CD14-positive monocyte (primary cell): ENCODE measurements around the gene MAML3. TPM values are rescaled to one million over a fixed set of nuclear protein-coding genes. Genes with fewer than 3 reads are reported as not detected.

Experiments
- DNase-seq, 3 donors: peaks; one replicate each; pipeline ENCODE4 v3.0.0-alpha.2; 2011 to 2022
- H2AFZ ChIP-seq: 2 replicates; pipeline ENCODE4 v1.6.0; 2012; ENCODE audit warnings: mild to moderate bottlenecking, low read depth, low read length, inconsistent platforms; ENCODE audit not compliant: insufficient read depth, poor library complexity, severe bottlenecking
- H3K27ac ChIP-seq, 2 donors: 1 replicate in 1 of 2; 2 replicates in 1 of 2; pipeline ENCODE4 v1.5.1; 2012 to 2013; ENCODE audit warnings: low read length in 2 of 2, control low read depth in 1 of 2, inconsistent platforms in 1 of 2, low read depth in 1 of 2, mild to moderate bottlenecking in 1 of 2
- H3K27me3 ChIP-seq, 2 donors: one replicate each; pipeline versions ENCODE4 v1.6.0 to v1.6.1; 2011 to 2013; ENCODE audit warnings: low read length in 2 of 2; ENCODE audit not compliant: control insufficient read depth in 2 of 2, insufficient read depth in 2 of 2
- H3K36me3 ChIP-seq, 2 donors: replicated peaks in 1 of 2; 1 replicate in 1 of 2; 2 replicates in 1 of 2; pipeline versions ENCODE4 v1.5.1 to v1.6.1; 2012 to 2013; ENCODE audit warnings: low read length in 2 of 2, control low read depth in 1 of 2, inconsistent platforms in 1 of 2, mild to moderate bottlenecking in 1 of 2; ENCODE audit not compliant: insufficient read depth in 2 of 2, control insufficient read depth in 1 of 2
- H3K4me1 ChIP-seq, 2 donors: 1 replicate in 1 of 2; 2 replicates in 1 of 2; pipeline versions ENCODE4 v1.5.1 to v1.6.1; 2012 to 2013; ENCODE audit warnings: low read length in 2 of 2, control low read depth in 1 of 2, inconsistent platforms in 1 of 2, mild to moderate bottlenecking in 1 of 2, moderate library complexity in 1 of 2; ENCODE audit not compliant: insufficient read depth in 2 of 2, control insufficient read depth in 1 of 2
- H3K4me2 ChIP-seq: replicated peaks from 2 replicates; pipeline ENCODE3; 2012; ENCODE audit warnings: low read length, moderate library complexity, mild to moderate bottlenecking; ENCODE audit not compliant: poor library complexity, severe bottlenecking; ENCODE audit errors: extremely low read depth
- H3K4me3 ChIP-seq, 3 experiments: fragments of 200-600 bp in 1 of 3; sonication (generic) in 1 of 3; replicated peaks in 1 of 3; 1 replicate in 2 of 3; 2 replicates in 1 of 3; pipeline ENCODE4 v1.5.1; 2011 to 2013; ENCODE audit warnings: low read length in 3 of 3, mild to moderate bottlenecking in 3 of 3, control low read depth in 2 of 3, low read depth in 2 of 3, inconsistent platforms in 1 of 3, moderate library complexity in 1 of 3
- H3K79me2 ChIP-seq: 2 replicates; pipeline ENCODE4 v1.6.0; 2012; ENCODE audit warnings: mild to moderate bottlenecking, control low read depth, inconsistent platforms, low read length, moderate library complexity; ENCODE audit not compliant: insufficient read depth
- H3K9ac ChIP-seq: 2 replicates; pipeline ENCODE4 v1.6.0; 2017; ENCODE audit warnings: low read length, mild to moderate bottlenecking; ENCODE audit not compliant: insufficient read depth, poor library complexity, severe bottlenecking
- H3K9me3 ChIP-seq, 2 donors: replicated peaks in 1 of 2; 1 replicate in 1 of 2; 2 replicates in 1 of 2; pipeline versions ENCODE4 v1.5.1 to v1.6.1; 2012 to 2013; ENCODE audit warnings: low read length in 2 of 2, control low read depth in 1 of 2; ENCODE audit not compliant: control insufficient read depth in 1 of 2, insufficient read depth in 1 of 2
- H4K20me1 ChIP-seq: 2 replicates; pipeline ENCODE4 v1.6.0; 2012; ENCODE audit warnings: mild to moderate bottlenecking, low read length, control low read depth, moderate library complexity; ENCODE audit not compliant: insufficient read depth
- H3K27ac Mint-ChIP-seq, 7 donors: one replicate each; pipeline ENCODE4 v1.8.0; 2020; ENCODE audit warnings: mild to moderate bottlenecking in 7 of 7, mixed read lengths in 7 of 7, moderate library complexity in 6 of 7, inconsistent platforms in 2 of 7
- H3K27me3 Mint-ChIP-seq, 3 donors: one replicate each; pipeline ENCODE4 v1.8.0; 2021 to 2022; ENCODE audit warnings: low read depth in 3 of 3, mild to moderate bottlenecking in 3 of 3, mixed read lengths in 3 of 3, moderate library complexity in 3 of 3, inconsistent platforms in 1 of 3
- H3K36me3 Mint-ChIP-seq, 2 donors: one replicate each; pipeline ENCODE4 v1.8.0; 2020; ENCODE audit warnings: mixed read lengths in 2 of 2, inconsistent platforms in 1 of 2, mild to moderate bottlenecking in 1 of 2
- H3K4me1 Mint-ChIP-seq: one replicate; pipeline ENCODE4 v1.8.0; 2020; ENCODE audit warnings: mild to moderate bottlenecking, mixed read lengths
- H3K4me3 Mint-ChIP-seq, 2 donors: one replicate each; pipeline ENCODE4 v1.8.0; 2020; ENCODE audit warnings: mild to moderate bottlenecking in 2 of 2, mixed read lengths in 2 of 2, moderate library complexity in 1 of 2
- H3K9me3 Mint-ChIP-seq, 7 donors: one replicate each; pipeline ENCODE4 v1.8.0; 2020 to 2022; ENCODE audit warnings: mixed read lengths in 7 of 7, mild to moderate bottlenecking in 6 of 7, moderate library complexity in 6 of 7, inconsistent platforms in 2 of 7
- CTCF ChIP-seq: fragments of 200-600 bp; IDR thresholded peaks from one replicate; pipeline ENCODE4 v1.8.0; 2022; ENCODE audit warnings: antibody characterized with exemption, mild to moderate bottlenecking
- WGBS: methylation state at CpG from one replicate; pipeline ENCODE4 v1.1.5; 2013; ENCODE audit warnings: missing lambda C conversion rate; ENCODE audit not compliant: insufficient coverage; 5-methylcytosine and 5-hydroxymethylcytosine counted together
- intact Hi-C, 2 donors: fragments of 100-400 bp; cut with micrococcal nuclease; formaldehyde crosslinking; loops; one replicate each; pipeline versions ENCODE4 v1.15.0 to v1.15.1; 2023
- polyA plus RNA-seq, 3 donors: library from polyadenylated mRNA; depleted of rRNA in 1 of 3; unstranded in 2 of 3; stranded (reverse) in 1 of 3; fragments of 300-500 nt in 2 of 3; fragments of >200 nt in 1 of 3; fragmentation: Illumina TruSeq in 2 of 3; gene quantifications; 1 replicate in 2 of 3; 2 replicates in 1 of 3; pipeline ENCODE4 v1.2.3, GENCODE V29; 2012 to 2021

Gene MAML3
- polyA plus RNA-seq, 3 donors = 1.5 to 6.5 (median 2.3) TPM

- Histone ChIP-seq H3K9ac (peak overlapping the region; percentile 46), H3K27ac (peak overlapping the region; percentile 40 to 64), H3K27me3 (no peaks in the 10 kb centered on the region), H4K20me1 (peaks cover 10% of the 10 kb centered on the region), H3K4me3 (peak overlapping the region; percentile 40 to 90 (median 70)), H3K36me3 (no peaks in the 10 kb centered on the region), H2AFZ (peak overlapping the region; percentile 66), H3K79me2 (peaks cover 73% of the 10 kb centered on the region), H3K4me2 (peak overlapping the region; percentile 83), H3K9me3 (no peaks in the 10 kb centered on the region), H3K4me1 (peaks cover 58 to 72% of the 10 kb centered on the region in 2 donors)
- peak in 2 of 3 donors; percentile 32 for DNase-seq
- no peaks in the 10 kb centered on the region for H3K9me3 Mint-ChIP-seq
- no peaks in the 10 kb centered on the region for H3K36me3 Mint-ChIP-seq
- WGBS = 0% methylated on average over 3 of the region's 13 CpGs
- H3K4me3 Mint-ChIP-seq = peak overlapping the region; percentile 81 to 90
- H3K4me1 Mint-ChIP-seq = peaks cover 74% of the 10 kb centered on the region
- TF ChIP-seq CTCF = no peak
- H3K27me3 Mint-ChIP-seq = no peaks in the 10 kb centered on the region
- intact Hi-C loops = no loop called here
- peak overlapping the region; percentile 75 to 91 (median 82) for H3K27ac Mint-ChIP-seq
Observed at GRCh38 chr4:140049024-140049848, 104.7 kb downstream of the MAML3 start.

DNA sequence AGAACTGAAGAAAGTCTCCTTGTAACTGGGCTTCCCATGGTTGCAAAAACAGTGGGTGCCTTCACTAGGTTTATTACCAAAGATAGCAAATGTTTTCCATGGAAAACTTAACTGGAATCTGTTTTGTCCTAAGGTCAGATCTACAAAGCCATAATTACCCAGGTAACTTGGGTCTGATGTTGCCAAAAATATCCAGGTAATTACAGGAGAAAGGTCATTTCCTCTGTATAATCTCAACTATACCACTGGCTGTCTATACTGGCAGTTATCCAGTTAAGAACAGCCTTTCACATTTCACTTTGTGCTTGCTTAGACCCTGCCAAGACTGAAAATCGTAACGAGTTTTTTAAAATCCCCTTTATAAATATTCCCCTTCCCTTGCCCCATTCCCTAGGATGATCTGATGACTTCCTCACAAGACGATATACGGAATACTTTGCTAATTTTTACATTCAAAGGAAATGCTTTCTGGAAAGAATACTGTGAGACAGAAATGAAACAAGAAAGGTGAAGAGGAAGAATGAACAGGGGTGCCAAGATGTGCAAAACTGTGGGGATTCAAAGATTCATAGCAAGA is 105.5 kb downstream of the MAML3 start:
- H3K4me1 ChIP-seq = peaks cover 52 to 68% of the 10 kb centered on the region in 2 donors
- peak overlapping the region in 1 of 2 donors; percentile 64 for H3K27ac ChIP-seq
- peaks cover 74% of the 10 kb centered on the region for H3K79me2 ChIP-seq
- H3K4me3 Mint-ChIP-seq = peak overlapping the region; percentile 81 to 90
- no peaks in the 10 kb centered on the region for H3K36me3 Mint-ChIP-seq
- TF ChIP-seq CTCF = no peak
- H3K27me3 Mint-ChIP-seq = no peaks in the 10 kb centered on the region
- peak overlapping the region; percentile 83 for H3K4me2 ChIP-seq
- H3K9me3 ChIP-seq = no peaks in the 10 kb centered on the region
- peak overlapping the region in 6 of 7 donors; percentile 75 to 91 (median 82) for H3K27ac Mint-ChIP-seq
- H3K36me3 ChIP-seq = no peaks in the 10 kb centered on the region
- no peaks in the 10 kb centered on the region for H3K9me3 Mint-ChIP-seq
- WGBS = 0% methylated on average over 2 of the region's 4 CpGs
- intact Hi-C loops = no loop called here
- peak overlapping the region; percentile 66 for H2AFZ ChIP-seq
- H4K20me1 ChIP-seq = peaks cover 10% of the 10 kb centered on the region
- peaks cover 73% of the 10 kb centered on the region for H3K4me1 Mint-ChIP-seq
- H3K9ac ChIP-seq = peak overlapping the region; percentile 46
- no peak for DNase-seq
- no peaks in the 10 kb centered on the region for H3K27me3 ChIP-seq
- peak overlapping the region; percentile 40 to 90 (median 70) for H3K4me3 ChIP-seq
